K562 (cell line): Measurements from ENCODE around the gene GABARAPL1.

Experiments used
- CTCF ChIP-seq, 3 experiments: IDR thresholded peaks in 2 of 3; conservative IDR thresholded peaks in 1 of 3; 2 replicates each; pipeline ENCODE4 v1.5.1; 2011 to 2012; ENCODE audit warnings: low read length in 3 of 3, mild to moderate bottlenecking in 3 of 3, control low read depth in 2 of 3, improper control_type of control experiment in 1 of 3, inconsistent platforms in 1 of 3, low read depth in 1 of 3, mixed read lengths in 1 of 3, moderate library complexity in 1 of 3; ENCODE audit not compliant: insufficient read depth in 2 of 3
- GABPA ChIP-seq: fragments of 200-800 bp; sonication (Bioruptor generic); conservative IDR thresholded peaks from 2 replicates; pipeline ENCODE4 v1.6.1; 2016; ENCODE audit warnings: low read depth, missing genetic modification characterization, missing compliant biosample characterization
- GABPB1 ChIP-seq: sonication (generic); formaldehyde crosslinking; IDR thresholded peaks from 2 replicates; pipeline ENCODE4 v1.8.0; 2022; ENCODE audit warnings: mild to moderate bottlenecking, missing genetic modification reagents
- POLR2A ChIP-seq: fragments of 450-650 bp; conservative IDR thresholded peaks from 2 replicates; pipeline ENCODE4 v1.6.1; 2016
- TAF1 ChIP-seq: IDR thresholded peaks from 2 replicates; pipeline ENCODE4 v1.6.1; 2011; ENCODE audit warnings: mild to moderate bottlenecking, low read length, moderate library complexity; ENCODE audit not compliant: insufficient read depth, control insufficient read depth, severe bottlenecking; ENCODE audit errors: extremely low read depth
- TRIM28 ChIP-seq: fragments of 450-650 bp; IDR thresholded peaks from 2 replicates; pipeline ENCODE4 v1.6.1; 2017
- ZC3H8 ChIP-seq: fragments of 450-650 bp; IDR thresholded peaks from 2 replicates; pipeline ENCODE4 v1.6.1; 2017
- ZEB2 ChIP-seq: fragments of 450-650 bp; IDR thresholded peaks from 2 replicates; pipeline ENCODE4 v1.6.1; 2016
- ZNF384 ChIP-seq: IDR thresholded peaks from 2 replicates; pipeline ENCODE4 v1.6.1; 2012; ENCODE audit warnings: low read depth, low read length, improper control_type of control experiment

GRCh38 chr12:10252201-10252600 lies 39.5 kb downstream of the GABARAPL1 start:
- TF ChIP-seq CTCF (IDR thresholded peaks at IDR 0.05 in 2 of 3, conservative IDR thresholded peaks at IDR 0.05 in 1 of 3; ENCODE audit: insufficient read depth in 2 of 3, low read depth in 1 of 3, low read length in 3 of 3), result no peak
- no peak for TF ChIP-seq GABPB1 (CRISPR knock-in tag)
- no peak for TF ChIP-seq TAF1
- no peak for TF ChIP-seq GABPA (tag)
- TF ChIP-seq ZEB2, result no peak
- TF ChIP-seq ZNF384, result no peak
- TF ChIP-seq POLR2A, result no peak
- TF ChIP-seq TRIM28, result no peak
- no peak for TF ChIP-seq ZC3H8
